ENCODE results near the gene AGPS.
"Not testable (repeated sequence)": the region's sequence is repeated elsewhere in the genome, so short reads cannot be mapped to it uniquely, and the experiment has no call there.

Gene AGPS

DNA sequence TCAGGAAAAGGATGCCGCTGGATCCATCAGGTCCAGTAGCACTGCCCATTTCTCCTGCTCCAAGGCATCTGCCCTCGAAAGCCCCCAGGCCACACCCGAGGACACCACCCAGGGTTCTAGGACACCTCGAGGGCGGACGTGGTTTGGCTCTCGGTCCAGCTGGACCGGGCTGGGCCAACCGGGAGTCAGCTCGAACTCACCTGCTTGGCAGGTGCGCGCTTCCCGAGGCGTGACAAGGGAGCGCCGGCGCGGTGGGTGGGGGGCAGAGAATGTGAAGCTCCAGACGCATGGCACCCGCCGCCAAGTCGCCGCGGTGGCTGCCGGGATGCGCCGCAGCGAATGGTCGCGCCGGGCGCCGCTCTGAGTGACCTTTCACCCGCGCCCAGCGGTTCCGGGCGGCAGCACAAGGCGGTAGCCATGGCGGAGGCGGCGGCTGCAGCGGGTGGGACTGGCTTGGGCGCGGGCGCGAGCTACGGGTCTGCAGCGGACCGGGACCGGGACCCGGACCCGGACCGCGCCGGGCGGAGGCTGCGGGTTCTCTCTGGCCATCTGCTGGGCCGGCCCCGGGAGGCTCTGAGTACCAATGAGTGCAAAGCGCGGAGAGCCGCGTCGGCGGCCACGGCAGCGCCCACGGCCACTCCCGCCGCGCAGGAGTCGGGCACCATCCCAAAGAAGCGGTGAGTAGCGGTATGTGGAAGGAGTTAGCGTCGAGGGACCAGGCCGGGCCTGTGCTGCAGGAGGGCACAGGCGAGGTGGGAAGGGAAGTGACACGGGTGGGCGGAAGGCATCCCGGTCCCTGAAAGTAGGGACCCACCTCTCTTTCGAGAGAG, at the start of gene AGPS:
Gene AGPS, plus strand, starts transcription at position 401 of the 830 bp plus-strand sequence. Its CDS starts 17 bp downstream, at position 418.
- no peak for DNase-seq (ENCODE audit: low read depth, low spot score)
- H3K27ac ChIP-seq: peak within 1 kb of the TSS; percentile 31

- no peak for DNase-seq (ENCODE audit: low read depth, low spot score)
- no peak overlapping the region for H3K27ac ChIP-seq
These were observed 48.8 kb upstream of the AGPS start for GRCh38 chr2:177343773-177344172.

GRCh38 chr2:177344316-177344715, 48.3 kb upstream of the AGPS start:
- no peak overlapping the region for H3K27ac ChIP-seq
- DNase-seq (ENCODE audit: low read depth, low spot score): no peak

GRCh38 chr2:177346192-177346591, 46.4 kb upstream of the AGPS start:
- no peak for DNase-seq (ENCODE audit: low read depth, low spot score)
- H3K27ac ChIP-seq: no peak overlapping the region

DNA sequence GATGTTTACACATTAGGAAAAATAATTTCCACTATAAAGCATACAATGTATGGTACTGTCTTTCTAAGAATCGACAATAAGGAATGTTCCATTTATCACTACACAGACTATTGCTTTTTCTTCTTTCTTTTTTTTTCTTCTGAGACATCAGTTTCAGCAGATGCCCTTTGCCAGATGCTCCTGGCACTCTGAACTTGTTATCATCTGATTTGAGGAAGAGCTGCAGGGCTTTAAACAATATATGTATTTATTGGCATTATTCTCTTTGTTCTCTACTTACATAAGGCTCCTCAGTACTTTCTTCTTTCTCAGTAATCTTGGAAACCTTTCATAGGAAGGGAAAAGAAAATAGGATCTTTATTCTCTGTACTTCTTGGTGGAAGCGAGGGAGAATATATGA, 45.0 kb upstream of the AGPS start:
- no peak for DNase-seq (ENCODE audit: low read depth, low spot score)
- H3K27ac ChIP-seq: no peak overlapping the region

GRCh38 chr2:177348118-177348654, 44.4 kb upstream of the AGPS start:
- no peak overlapping the region for H3K27ac ChIP-seq
- no peak for DNase-seq (ENCODE audit: low read depth, low spot score)

DNA sequence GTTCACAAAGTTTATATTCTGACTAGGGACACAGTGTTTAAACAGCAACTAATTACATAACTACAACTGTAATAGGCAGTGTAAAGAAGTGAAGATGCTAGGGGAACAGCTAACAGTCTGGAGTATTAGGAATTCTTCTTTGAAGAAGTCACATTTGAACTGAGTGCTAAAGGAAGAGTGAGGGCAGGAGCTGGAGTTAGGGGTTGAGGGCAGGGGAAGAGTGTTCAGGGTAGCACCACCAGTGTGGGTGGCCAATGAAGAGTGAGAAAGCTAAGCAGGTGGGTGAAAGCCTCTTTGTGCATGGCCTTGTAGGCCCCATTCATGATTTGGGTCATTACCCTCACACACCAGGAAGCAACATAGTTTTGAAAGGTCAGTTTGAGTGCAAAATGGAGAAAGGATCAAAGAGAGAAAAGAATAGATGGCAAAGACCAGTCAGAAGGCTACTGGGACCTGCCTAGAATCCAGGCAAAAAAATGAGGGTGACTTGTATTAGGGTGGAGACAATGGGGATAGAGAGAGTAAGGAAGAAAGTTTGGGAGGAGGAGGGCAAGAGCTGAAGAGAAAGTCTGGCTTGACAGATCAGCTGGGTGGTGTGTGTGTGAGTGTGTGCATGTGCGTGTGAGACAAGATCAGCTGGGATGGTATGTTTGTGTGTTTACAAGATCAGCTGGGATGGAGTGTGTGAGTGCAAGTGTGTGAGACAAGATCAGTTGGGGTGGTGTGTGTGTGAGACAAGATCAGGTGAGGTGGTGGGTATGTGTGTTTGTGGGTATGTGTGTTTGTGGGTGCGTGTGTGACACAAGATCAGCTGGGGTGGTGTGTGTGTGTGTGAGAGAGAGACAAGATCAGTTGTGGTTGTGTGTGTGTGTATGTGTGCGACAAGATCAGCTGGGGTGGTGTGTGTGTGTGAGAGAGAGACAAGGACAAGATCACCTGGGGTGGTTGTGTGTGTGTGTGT, 43.6 kb upstream of the AGPS start:
- DNase-seq (ENCODE audit: low read depth, low spot score): no peak
- no peak overlapping the region for H3K27ac ChIP-seq

GRCh38 chr2:177350624-177351023, 41.9 kb upstream of the AGPS start:
- H3K27ac ChIP-seq; DNase-seq (ENCODE audit: low read depth, low spot score): not testable (repeated sequence)

GRCh38 chr2:177351121-177351520, 41.5 kb upstream of the AGPS start:
- not testable (repeated sequence) for DNase-seq (ENCODE audit: low read depth, low spot score); H3K27ac ChIP-seq

DNA sequence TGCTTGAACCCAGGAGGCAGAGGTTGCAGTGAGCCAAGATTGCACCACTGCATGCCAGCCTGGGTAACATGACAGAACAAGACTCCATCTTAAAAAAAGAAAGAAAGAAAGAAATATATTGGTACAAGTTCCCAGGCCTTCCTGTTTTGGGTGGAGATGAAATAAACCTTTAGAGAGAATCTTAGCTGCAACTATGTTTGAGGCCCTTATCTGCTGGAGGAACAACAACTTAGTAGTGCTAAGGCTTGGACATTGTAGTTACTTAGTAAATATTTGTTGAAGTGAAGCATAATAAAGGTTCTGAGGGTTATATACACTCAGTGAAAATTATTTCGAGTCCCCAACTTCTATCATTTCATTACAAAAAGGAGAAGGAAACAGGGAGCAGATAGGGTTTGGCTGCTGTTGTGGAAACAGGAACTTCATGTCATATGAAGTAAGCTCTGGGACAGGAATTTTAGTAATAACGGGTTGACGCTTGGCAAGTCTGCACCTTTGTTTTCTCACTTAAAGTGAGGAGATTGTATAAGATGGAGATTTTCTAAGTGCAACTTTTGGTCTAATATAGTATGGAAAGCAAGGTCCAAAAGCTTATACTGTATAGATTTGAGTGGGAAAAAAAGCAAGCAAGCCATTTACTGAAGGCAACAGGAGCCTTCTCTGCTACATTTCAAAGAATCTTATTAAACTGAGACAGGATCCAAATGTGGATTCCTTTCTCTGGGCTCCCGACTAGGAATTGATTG, 40.0 kb upstream of the AGPS start:
- no peak for DNase-seq (ENCODE audit: low read depth, low spot score)
- H3K27ac ChIP-seq: peak overlapping the region; percentile 61

DNA sequence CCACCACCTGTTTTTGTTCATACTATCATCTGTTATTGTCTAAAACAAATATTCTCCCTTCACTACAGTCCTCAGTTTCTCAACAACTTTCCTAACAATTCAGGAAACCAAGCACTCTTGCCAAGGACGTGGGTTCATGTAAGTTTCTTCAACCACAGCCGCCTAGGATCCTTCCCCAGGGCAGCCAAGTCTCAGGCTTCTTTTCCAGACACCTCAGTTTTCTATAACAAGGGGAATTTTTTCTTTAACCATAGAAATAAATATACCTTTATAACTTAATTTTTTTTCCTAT, 39.4 kb upstream of the AGPS start:
- peak overlapping the region; percentile 61 for H3K27ac ChIP-seq
- no peak for DNase-seq (ENCODE audit: low read depth, low spot score)

GRCh38 chr2:177354541-177354940, 38.0 kb upstream of the AGPS start:
- DNase-seq (ENCODE audit: low read depth, low spot score); H3K27ac ChIP-seq: not testable (repeated sequence)

- DNase-seq (ENCODE audit: low read depth, low spot score): no peak
- no peak overlapping the region for H3K27ac ChIP-seq
These were observed 36.7 kb upstream of the AGPS start for GRCh38 chr2:177355874-177356273.

DNA sequence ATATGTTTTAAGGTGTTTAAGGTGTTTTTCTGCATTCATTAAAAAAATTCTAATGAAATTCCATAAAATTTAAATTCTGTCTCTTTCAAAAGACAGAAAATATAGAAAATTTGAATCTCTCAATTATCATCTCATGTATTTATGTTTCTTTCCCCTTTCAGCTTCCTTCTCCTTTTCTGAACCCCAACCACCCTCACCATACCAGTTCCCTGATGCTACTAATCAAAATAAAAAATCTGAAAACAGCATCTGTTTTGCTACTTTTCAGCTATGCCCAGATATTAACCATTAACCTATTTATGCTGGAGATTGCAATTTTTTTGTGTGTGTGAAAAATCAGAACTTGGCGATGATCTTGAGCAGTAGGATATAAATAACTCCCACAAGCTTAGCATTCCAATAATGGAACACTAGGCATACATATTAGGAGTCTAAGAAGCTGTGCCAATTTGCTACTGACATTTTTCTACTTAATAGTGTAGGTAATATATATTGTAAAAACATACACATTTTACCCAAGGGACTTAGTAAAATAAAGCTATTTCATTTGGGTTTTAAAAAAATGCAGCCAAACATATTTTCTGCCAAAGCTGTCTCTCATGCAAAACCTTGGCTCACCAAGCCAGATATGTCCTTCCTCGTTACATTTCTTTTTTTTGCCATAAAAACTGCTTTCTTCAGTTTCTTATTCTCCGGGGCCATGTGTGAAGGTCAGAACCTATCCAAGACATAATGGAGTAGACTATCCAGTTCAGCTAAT, 32.6 kb upstream of the AGPS start:
- DNase-seq (ENCODE audit: low read depth, low spot score): no peak
- H3K27ac ChIP-seq: no peak overlapping the region

GRCh38 chr2:177362499-177362898, 30.1 kb upstream of the AGPS start:
- no peak for DNase-seq (ENCODE audit: low read depth, low spot score)
- no peak overlapping the region for H3K27ac ChIP-seq

DNA sequence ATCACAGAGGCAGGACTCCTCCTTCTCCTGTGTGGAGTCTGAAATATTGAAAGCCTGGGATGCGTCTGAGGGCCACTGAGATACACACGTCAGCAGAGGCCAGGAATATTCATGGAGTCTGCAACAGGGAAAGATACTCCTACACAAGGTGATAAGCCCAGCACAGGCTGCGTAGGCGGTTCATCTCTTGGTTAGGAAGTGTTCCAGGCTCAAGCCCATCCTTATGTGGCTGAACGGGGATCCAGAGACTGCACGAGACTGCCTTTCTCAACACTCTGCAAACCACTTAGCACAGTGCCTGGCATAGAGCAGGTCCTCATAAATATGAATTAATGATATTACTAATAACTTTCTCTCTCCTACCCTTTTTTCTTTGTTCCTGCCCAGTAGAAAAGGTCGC, 29.2 kb upstream of the AGPS start:
- no peak overlapping the region for H3K27ac ChIP-seq
- DNase-seq (ENCODE audit: low read depth, low spot score): no peak

- DNase-seq (ENCODE audit: low read depth, low spot score); H3K27ac ChIP-seq: not testable (repeated sequence)
These were observed 26.8 kb upstream of the AGPS start for GRCh38 chr2:177365764-177366163.

DNA sequence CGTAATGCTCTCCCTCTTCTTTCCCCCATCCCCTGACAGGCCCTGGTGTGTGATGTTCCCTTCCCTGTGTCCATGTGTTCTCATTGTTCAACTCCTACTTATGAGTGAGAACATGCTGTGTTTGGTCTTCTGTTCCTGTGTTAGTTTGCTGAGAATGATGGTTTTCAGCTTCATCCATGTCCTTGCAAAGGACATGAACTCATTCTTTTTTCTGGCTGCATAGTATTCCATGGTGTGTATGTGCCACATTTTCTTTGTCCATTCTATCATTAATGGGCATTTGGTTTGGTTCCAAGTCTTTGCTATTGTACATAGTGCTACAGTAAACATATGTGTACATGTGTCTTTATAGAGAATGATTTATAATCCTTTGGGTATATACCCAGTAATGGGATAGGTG, 24.6 kb upstream of the AGPS start:
- not testable (repeated sequence) for H3K27ac ChIP-seq; DNase-seq (ENCODE audit: low read depth, low spot score)

DNA sequence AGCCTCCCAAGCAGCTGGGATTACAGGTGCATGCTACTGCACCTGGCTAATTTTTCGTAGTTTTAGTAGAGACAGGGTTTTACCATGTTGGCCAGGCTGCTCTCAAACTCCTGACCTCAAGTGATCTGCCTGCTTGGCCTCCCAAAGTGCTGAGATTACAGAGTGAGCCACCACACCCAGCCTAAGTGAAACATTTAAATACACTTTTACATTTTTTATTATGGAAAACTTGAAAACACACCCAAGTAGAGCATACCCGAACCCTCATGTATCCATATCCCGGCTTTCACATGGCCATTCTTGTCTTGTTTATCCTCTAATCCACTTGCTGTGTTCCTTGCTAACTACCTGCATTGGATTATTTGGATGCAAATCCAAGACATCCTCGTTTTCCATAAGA, 13.2 kb upstream of the AGPS start:
- no peak overlapping the region for H3K27ac ChIP-seq
- DNase-seq (ENCODE audit: low read depth, low spot score): no peak

DNA sequence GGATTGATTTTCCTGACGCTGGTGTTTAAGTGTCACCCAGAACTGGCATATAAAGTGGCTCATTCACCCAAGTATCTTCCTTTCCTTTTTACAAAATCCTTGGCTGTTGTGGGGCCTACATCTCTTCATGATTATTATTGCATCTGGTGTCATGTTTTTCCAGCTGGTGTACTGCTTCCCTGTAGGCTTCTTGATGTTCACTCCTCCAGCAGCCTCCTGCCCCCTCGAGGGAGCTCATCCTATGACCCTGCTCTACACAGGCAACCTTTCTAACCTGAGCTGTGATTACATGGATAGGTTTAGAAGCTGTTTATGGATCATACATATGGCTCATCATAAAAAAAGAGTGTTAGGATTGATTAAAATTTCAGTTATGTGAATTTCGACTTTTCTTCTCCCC, 12.4 kb upstream of the AGPS start:
- no peak overlapping the region for H3K27ac ChIP-seq
- no peak for DNase-seq (ENCODE audit: low read depth, low spot score)

Data from epithelial cell of prostate (primary cell).